Left ventricle myocardium superior (tissue), 1 donor: ENCODE results near the gene HNRNPR. TPM values are rescaled to one million over a fixed set of nuclear protein-coding genes. Genes with fewer than 3 reads are reported as not detected.
"Not testable (repeated sequence)": the region's sequence is repeated elsewhere in the genome, so short reads cannot be mapped to it uniquely, and the experiment has no call there.

Source experiments
- ATAC-seq: fragments of 200-7000 bp; cut with Tn5 transposase; one replicate; pipeline ENCODE4 v1.9.1; 2020; ENCODE audit warnings: mild to moderate bottlenecking, moderate library complexity
- DNase-seq: peaks from one replicate; pipeline ENCODE4 v3.0.0-alpha.2; 2020
- intact Hi-C: fragments of 100-400 bp; cut with micrococcal nuclease; formaldehyde crosslinking; loops from one replicate; pipeline ENCODE4 v1.11.0; 2022
- total RNA-seq: library from RNA; stranded (reverse); fragmentation: NEBNext Ultra II Directional; extraction: Animal tissue kit (Norgen Biotek cat#: 25700); gene quantifications from one replicate; pipeline ENCODE4 v1.2.1, GENCODE V29; 2021
- donor health status: DM: no; HTN: yes; CAD: no; lungs with severe emphysema.

HNRNPR gene
- total RNA-seq, 1 donor from 2014 or later: 54.9 TPM

DNA sequence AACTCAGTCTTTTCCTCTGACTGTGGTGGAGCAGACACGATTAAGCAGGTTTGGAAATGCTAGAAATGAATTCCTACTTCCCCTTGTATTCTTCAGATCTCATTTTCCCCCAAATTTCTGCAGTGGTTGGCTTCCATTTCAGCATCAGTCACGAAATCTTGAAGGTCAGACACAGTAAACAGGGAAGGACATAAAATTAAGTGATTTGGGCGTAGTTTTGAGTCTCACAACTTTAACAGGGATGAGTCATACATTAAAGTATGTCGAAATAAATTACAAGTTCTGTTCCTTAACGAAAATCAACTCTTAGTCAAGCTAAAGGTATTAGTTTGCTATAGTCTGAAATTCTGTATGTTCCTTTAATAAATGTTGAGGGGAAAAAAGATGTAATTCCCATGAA lies 61.1 kb downstream of the HNRNPR start:
- intact Hi-C loops: no loop called here
- ATAC-seq (no peak), DNase-seq (no peak)

DNA sequence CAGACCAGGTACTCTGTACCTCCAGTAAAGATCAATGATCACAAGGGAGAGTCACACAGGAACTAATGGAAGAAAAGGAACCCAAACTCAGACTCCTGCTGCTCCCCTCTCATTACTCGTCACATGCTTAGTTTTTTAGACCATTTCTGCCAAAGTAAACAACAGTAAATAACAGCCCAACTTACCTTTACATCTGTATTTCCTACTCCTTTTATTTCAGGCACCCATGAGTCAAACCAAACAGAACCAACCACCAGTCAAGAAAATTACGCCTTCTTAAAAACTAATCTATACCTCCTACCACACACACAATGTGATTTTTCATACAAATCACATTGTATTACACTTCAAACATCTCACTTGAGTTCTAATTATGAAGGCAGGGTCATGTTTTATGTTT lies 65.4 kb downstream of the HNRNPR start:
- no peak for DNase-seq
- intact Hi-C loops: no loop called here
- ATAC-seq: no peak

DNA sequence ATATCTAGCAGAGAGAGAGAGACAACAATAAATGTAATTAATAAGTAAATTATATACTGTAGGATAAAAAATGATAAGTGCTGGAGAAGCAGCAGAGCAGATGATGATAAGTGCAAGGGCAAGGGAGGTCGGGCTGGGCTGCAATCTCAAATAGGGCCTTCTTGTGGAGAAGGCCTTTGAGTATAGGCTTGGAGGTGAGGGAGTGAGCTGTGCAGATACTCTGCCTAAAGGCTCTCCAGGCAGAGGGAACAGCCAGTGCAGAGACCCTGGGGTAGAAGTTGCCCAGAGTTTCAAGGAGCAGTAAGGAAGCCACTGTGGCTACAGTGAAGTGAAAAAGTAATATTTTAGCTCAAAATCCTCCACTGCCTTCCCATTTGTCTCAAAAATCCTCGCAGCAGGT lies 67.6 kb downstream of the HNRNPR start:
- no peak for ATAC-seq
- DNase-seq: no peak
- intact Hi-C loops: no loop called here

DNA sequence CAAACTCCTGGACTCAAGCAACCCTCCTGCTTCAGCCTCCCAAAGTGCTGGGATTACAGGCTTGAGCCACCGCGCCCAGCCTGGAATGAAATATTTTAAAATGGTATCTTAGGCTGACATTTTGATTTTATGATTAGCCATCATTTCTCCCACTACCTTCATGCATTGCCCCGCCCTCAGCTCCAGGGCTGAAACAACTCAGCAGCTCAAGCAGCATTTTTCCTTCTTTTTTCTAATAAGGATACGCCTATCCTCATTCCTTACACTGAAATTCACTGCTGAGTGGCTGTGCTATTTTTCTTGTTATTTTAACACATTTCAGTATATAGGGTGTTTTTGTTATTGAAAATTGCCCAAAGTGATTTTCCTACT lies 70.0 kb downstream of the HNRNPR start:
- DNase-seq: no peak
- no peak for ATAC-seq
- intact Hi-C loops: no loop called here

DNA sequence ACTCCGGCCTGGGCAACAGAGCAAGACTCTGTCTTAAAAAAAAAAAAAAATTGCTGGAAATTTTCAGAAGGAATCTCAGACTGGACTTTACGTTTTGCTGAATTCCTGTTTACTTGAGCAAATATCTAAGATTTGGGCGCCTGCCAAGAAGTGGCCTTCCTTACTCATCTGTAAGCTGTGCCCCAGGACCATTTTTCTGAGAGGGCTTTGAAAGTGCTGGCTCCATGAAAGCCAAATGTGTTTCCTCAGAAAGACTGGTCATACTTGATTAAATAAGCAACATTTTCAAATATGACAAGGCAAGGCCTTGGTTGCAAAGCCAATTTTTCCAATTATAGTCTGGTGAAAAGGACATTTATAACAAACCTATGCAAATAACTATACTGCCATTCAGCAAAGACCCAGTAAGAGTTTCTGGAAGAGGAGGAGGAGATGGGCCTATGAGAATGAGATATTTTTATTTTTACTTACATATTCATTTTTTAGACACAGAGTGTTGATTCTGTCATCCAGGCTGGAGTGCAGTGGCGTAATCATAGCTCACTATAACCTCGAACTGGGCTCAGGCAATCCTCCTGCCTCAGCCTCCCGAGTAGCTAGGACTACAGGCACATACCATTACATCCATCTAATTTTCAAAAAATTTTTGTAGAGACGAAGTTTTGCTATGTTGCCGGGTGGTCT lies 70.5 kb downstream of the HNRNPR start:
- intact Hi-C loops: no loop called here
- no peak for DNase-seq

DNA sequence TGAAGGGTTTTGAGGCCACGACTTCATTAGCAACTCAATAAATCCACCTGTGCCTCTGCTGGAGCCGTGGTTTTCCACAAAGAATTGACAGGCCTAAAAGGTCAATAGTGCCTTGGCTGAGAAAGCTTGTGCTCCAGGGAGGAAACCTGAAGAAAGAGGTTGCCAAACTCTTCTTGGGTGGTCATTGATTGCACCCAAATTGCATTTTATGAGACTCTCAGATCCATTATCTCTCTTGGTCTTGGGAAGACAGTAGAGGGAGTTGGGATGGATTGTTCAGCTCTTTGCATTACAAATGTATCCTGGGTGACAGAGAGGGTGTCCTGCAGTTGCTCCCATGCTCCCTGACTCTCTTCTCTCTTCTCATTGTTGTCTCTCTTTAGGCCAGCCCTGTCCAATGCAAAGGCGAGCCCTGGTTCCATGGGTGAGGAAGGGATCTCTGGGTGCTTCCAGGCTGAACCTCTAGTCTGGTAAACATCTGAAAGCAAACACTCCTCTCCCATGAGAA lies 80.7 kb downstream of the HNRNPR start:
- intact Hi-C loops: no loop called here
- no peak for DNase-seq
- no peak for ATAC-seq

More for the DNA sequence above, 70.5 kb downstream of the HNRNPR start:
- ATAC-seq: no peak

DNA sequence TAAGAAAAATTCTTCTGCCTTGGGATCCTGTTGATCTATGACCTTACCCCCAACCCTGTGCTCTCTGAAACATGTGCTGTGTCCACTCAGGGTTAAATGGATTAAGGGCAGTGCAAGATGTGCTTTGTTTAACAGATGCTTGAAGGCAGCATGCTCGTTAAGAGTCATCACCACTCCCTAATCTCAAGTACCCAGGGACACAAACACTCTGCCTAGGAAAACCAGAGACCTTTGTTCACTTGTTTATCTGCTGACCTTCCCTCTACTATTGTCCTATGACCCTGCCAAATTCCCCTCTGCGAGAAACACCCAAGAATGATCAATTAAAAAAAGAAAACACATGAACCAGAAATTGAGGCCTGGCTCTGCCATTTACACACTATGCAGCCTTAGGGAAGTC lies 86.0 kb downstream of the HNRNPR start:
- DNase-seq: not testable (repeated sequence)

DNA sequence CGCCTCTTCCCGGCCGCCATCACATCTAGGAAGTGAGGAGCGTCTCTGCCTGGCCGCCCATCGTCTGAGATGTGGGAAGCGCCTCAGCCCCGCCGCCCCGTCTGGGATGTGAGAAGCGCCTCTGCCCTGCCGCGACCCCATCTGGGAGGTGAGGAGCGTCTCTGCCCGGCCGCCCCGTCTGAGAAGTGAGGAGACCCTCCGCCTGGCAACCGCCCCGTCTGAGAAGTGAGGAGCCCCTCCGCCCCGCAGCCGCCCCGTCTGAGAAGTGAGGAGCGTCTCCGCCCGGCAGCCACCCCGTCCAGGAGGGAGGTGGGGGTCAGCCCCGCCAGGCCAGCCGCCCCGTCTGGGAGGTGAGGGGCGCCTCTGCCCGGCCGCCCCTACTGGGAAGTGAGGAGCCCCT lies 86.7 kb downstream of the HNRNPR start:
- ATAC-seq, DNase-seq, intact Hi-C loops: not testable (repeated sequence)

More for the DNA sequence above, 86.0 kb downstream of the HNRNPR start:
- intact Hi-C loops, ATAC-seq: not testable (repeated sequence)

Other genes with a start within 250 kb of the HNRNPR start
- 28.0 TPM for gene LUZP1, start 175.4 kb downstream of the HNRNPR start, total RNA-seq
- gene HTR1D, start 126.8 kb downstream of the HNRNPR start, total RNA-seq: 0.07 TPM
- gene ZNF436, start 25.6 kb upstream of the HNRNPR start, total RNA-seq: 12.4 TPM
- gene TCEA3, start 80.5 kb upstream of the HNRNPR start, total RNA-seq: 81.0 TPM
- 47.3 TPM for gene ASAP3, start 139.9 kb upstream of the HNRNPR start, total RNA-seq
- 0.35 TPM for gene E2F2, start 186.9 kb upstream of the HNRNPR start, total RNA-seq
- gene ID3, start 215.2 kb upstream of the HNRNPR start, total RNA-seq: 82.4 TPM